GM21529 (cell line): ENCODE results near the gene POLR2F.

Experiments
- ATAC-seq: cut with Tn5 transposase; IDR thresholded peaks from one replicate; pipeline ENCODE4 v1.9.1; 2021; ENCODE audit not compliant: unreplicated experiment

POLR2F gene

GRCh38 chr22:37981282-37982011 lies 27.9 kb downstream of the POLR2F start:
- no peak for ATAC-seq

- ATAC-seq: no peak
Observed at GRCh38 chr22:37982151-37982785, 28.8 kb downstream of the POLR2F start.

GRCh38 chr22:37982938-37983859 lies 29.7 kb downstream of the POLR2F start:
- ATAC-seq: no peak

- ATAC-seq: no peak
Observed at GRCh38 chr22:37983860-37984791, 30.6 kb downstream of the POLR2F start, which contains the start of gene SOX10. Gene SOX10 (minus strand): TSS chr22:37984555. CDS start chr22:37983784, 771 bp downstream.

- ATAC-seq: no peak
Observed at GRCh38 chr22:37985050-37985585, 31.6 kb downstream of the POLR2F start.

GRCh38 chr22:37985751-37986281 lies 32.3 kb downstream of the POLR2F start:
- ATAC-seq: no peak

- no peak for ATAC-seq
Observed at GRCh38 chr22:37986371-37986770, 32.9 kb downstream of the POLR2F start.

GRCh38 chr22:37989146-37990045 lies 35.9 kb downstream of the POLR2F start:
- ATAC-seq: no peak

- ATAC-seq: no peak
Observed at GRCh38 chr22:37990301-37990700, 36.8 kb downstream of the POLR2F start.

- no peak for ATAC-seq
Observed at GRCh38 chr22:37990862-37991261, 37.4 kb downstream of the POLR2F start.

GRCh38 chr22:37991731-37992442 lies 38.4 kb downstream of the POLR2F start:
- ATAC-seq: no peak

GRCh38 chr22:37994049-37994448 lies 40.5 kb downstream of the POLR2F start:
- ATAC-seq: no peak

- no peak for ATAC-seq
Observed at GRCh38 chr22:37994982-37995381, 41.5 kb downstream of the POLR2F start.

GRCh38 chr22:37995460-37995859 lies 42.0 kb downstream of the POLR2F start:
- ATAC-seq: no peak

- no peak for ATAC-seq
Observed at GRCh38 chr22:37996079-37996478, 42.6 kb downstream of the POLR2F start.

- ATAC-seq: no peak
Observed at GRCh38 chr22:37996515-37997246, 43.2 kb downstream of the POLR2F start.

- ATAC-seq: no peak
Observed at GRCh38 chr22:37998543-37998942, 45.0 kb downstream of the POLR2F start.

- ATAC-seq: no peak
Observed at GRCh38 chr22:37999236-37999635, 45.7 kb downstream of the POLR2F start.
